Testis (tissue), 3 donors: ENCODE measurements around the gene FABP3. TPM values are rescaled to one million over a fixed set of nuclear protein-coding genes. Genes with fewer than 3 reads are reported as not detected.

Experiments
- DNase-seq: peaks from one replicate; pipeline ENCODE4 v3.0.0-alpha.2; 2019
- H3K27ac ChIP-seq, 2 donors: fragments of 200-600 bp; sonication (generic); one replicate each; pipeline ENCODE4 v1.5.1; 2019
- H3K27me3 ChIP-seq: fragments of 200-600 bp; sonication (generic); one replicate; pipeline ENCODE4 v1.5.1; 2019
- H3K36me3 ChIP-seq: fragments of 200-600 bp; sonication (generic); one replicate; pipeline ENCODE4 v1.5.1; 2017; ENCODE audit warnings: low read depth; ENCODE audit errors: missing control alignments
- H3K4me1 ChIP-seq: fragments of 200-600 bp; sonication (generic); one replicate; pipeline ENCODE4 v1.5.1; 2019
- H3K4me3 ChIP-seq, 2 donors: fragments of 200-600 bp; sonication (generic); one replicate each; pipeline ENCODE4 v1.5.1; 2017 to 2019
- H3K9me3 ChIP-seq: fragments of 200-600 bp; sonication (generic); one replicate; pipeline ENCODE4 v1.5.1; 2017
- CTCF ChIP-seq, 3 experiments: fragments of 450-650 bp in 2 of 3; fragments of 200-600 bp in 1 of 3; sonication (generic) in 1 of 3; IDR thresholded peaks; one replicate each; pipeline ENCODE4 v1.5.1; 2016 to 2019; ENCODE audit warnings: antibody characterized with exemption in 3 of 3, mild to moderate bottlenecking in 2 of 3, moderate library complexity in 1 of 3
- POLR2A ChIP-seq: fragments of 450-650 bp; IDR thresholded peaks from one replicate; pipeline ENCODE4 v1.6.1; 2017; ENCODE audit warnings: antibody characterized with exemption, mild to moderate bottlenecking, moderate library complexity
- WGBS, 2 donors: methylation state at CpG; one replicate each; pipeline ENCODE4 v1.1.5; 2018; 5-methylcytosine and 5-hydroxymethylcytosine counted together
- intact Hi-C: fragments of 100-400 bp; cut with DNase I; formaldehyde crosslinking; loops from one replicate; pipeline ENCODE4 v1.15.1; 2023; ENCODE audit warnings: low total_unique reads
- polyA plus RNA-seq: library from polyadenylated mRNA; stranded (reverse); fragments of 350-450 nt; fragmentation: Illumina TruSeq; extraction: RNeasy Lipid Tissue Mini Kit (QIAGEN cat#74804); gene quantifications from one replicate; pipeline ENCODE4 v1.2.3, GENCODE V29; 2014; ENCODE audit warnings: low read depth, low replicate concordance; ENCODE audit not compliant: insufficient read depth
- total RNA-seq, 2 donors: library from RNA; depleted of rRNA; stranded (reverse); fragments of >200 nt; gene quantifications; one replicate each; pipeline ENCODE4 v1.2.3, GENCODE V29; 2016

Gene FABP3
- total and polyA plus RNA-seq, 3 donors from 2014 or later: 28.3 to 67.5 (median 34.3) TPM

GRCh38 chr1:31366796-31367195 is 6.1 kb downstream of the FABP3 start:
- no peak overlapping the region for H3K27ac ChIP-seq
- 70 to 84% methylated on average over 2 of the region's 2 CpGs for WGBS, 2 donors
- H3K27me3 ChIP-seq: no peaks in the 10 kb centered on the region
- no peaks in the 10 kb centered on the region for H3K36me3 ChIP-seq
- TF ChIP-seq CTCF (IDR thresholded peaks at IDR 0.05) (no peak), POLR2A (no peak)
- no peak for DNase-seq
- no peak overlapping the region for H3K4me3 ChIP-seq
- H3K9me3 ChIP-seq: no peaks in the 10 kb centered on the region
- peaks cover 35% of the 10 kb centered on the region for H3K4me1 ChIP-seq
- intact Hi-C loops: no loop called here

- no peaks in the 10 kb centered on the region for H3K36me3 ChIP-seq
- WGBS, 2 donors: 92 to 97% methylated on average over 3 of the region's 3 CpGs
These were observed 8.2 kb downstream of the FABP3 start for GRCh38 chr1:31364561-31365250.

GRCh38 chr1:31362032-31362431 is 10.8 kb downstream of the FABP3 start:
- Histone ChIP-seq H3K4me1 (no peaks in the 10 kb centered on the region), H3K27ac (no peak overlapping the region), H3K9me3 (no peaks in the 10 kb centered on the region), H3K4me3 (no peak overlapping the region), H3K36me3 (no peaks in the 10 kb centered on the region), H3K27me3 (no peaks in the 10 kb centered on the region)
- no peak for TF ChIP-seq POLR2A
- no peak for TF ChIP-seq CTCF (IDR thresholded peaks at IDR 0.05)
- intact Hi-C loops: no loop called here
- no peak for DNase-seq
- WGBS, 2 donors: 91 to 97% methylated on average over 3 of the region's 3 CpGs

More at GRCh38 chr1:31364561-31365250, 8.2 kb downstream of the FABP3 start:
- peaks cover 14% of the 10 kb centered on the region for H3K4me1 ChIP-seq
- intact Hi-C loops: no loop called here
- no peak for DNase-seq
- H3K4me3 ChIP-seq: no peak overlapping the region
- TF ChIP-seq POLR2A: no peak
- no peak for TF ChIP-seq CTCF (IDR thresholded peaks at IDR 0.05)
- no peaks in the 10 kb centered on the region for H3K27me3 ChIP-seq
- H3K27ac ChIP-seq: no peak overlapping the region
- no peaks in the 10 kb centered on the region for H3K9me3 ChIP-seq

DNA sequence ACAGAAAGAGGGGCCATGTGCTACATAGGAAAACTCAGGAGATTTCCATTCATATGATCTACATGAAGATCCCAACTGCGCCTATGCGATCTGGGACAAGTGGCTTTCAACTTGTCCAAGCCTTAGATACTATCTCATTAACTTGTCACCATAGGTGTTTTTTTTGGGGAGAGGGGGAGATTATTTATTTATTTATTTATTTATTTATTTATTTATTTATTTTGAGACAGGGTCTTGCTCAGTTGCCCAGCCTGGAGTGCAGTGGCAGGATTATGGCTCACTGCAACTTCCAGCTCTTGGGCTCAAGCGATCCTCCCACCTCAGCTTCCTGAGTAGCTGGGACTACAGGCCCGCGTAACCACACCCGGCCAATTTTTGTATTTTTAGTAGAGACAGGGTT is 11.3 kb downstream of the FABP3 start:
- TF ChIP-seq CTCF (IDR thresholded peaks at IDR 0.05) (no peak), POLR2A (no peak)
- H3K36me3 ChIP-seq: no peaks in the 10 kb centered on the region
- intact Hi-C loops: no loop called here
- H3K27ac ChIP-seq: no peak overlapping the region
- 96 to 97% methylated on average over 6 of the region's 6 CpGs for WGBS, 2 donors
- no peaks in the 10 kb centered on the region for H3K27me3 ChIP-seq
- no peak for DNase-seq
- no peaks in the 10 kb centered on the region for H3K4me1 ChIP-seq
- H3K9me3 ChIP-seq: no peaks in the 10 kb centered on the region
- no peak overlapping the region for H3K4me3 ChIP-seq

DNA sequence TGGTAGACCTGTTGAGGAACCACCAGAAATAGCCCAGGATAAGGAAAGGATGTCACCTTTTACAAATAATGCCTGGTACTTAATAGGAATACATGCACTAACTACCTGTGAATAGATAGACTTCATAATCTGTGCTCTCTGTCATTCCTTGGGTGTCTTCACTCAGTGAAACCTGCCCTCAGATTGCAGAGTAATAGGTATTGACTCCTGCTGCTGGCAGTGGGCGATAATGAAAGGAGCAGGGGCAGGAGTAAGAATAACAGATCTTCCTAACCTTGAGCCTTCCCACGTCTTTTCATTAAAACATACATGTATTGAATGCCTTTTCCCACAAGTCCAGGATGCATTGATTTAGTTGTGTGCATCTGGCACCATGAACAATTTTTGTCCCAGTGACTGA is 16.4 kb downstream of the FABP3 start:
- Histone ChIP-seq H3K9me3 (no peaks in the 10 kb centered on the region), H3K4me1 (no peaks in the 10 kb centered on the region), H3K4me3 (no peak overlapping the region), H3K36me3 (no peaks in the 10 kb centered on the region), H3K27ac (no peak overlapping the region), H3K27me3 (no peaks in the 10 kb centered on the region)
- DNase-seq: no peak
- WGBS, 2 donors: 95 to 98% methylated on average over 2 of the region's 2 CpGs
- TF ChIP-seq POLR2A (no peak), CTCF (IDR thresholded peaks at IDR 0.05) (no peak)
- intact Hi-C loops: no loop called here
